RWPE2 (cell line): ENCODE results near the gene NDUFV3.
"Not testable (repeated sequence)": the region's sequence is repeated elsewhere in the genome, so short reads cannot be mapped to it uniquely, and the experiment has no call there.

Experiments used
- ATAC-seq: fragments of 200-7000 bp; cut with Tn5 transposase; 3 replicates; pipeline ENCODE4 v1.9.1; 2021; ENCODE audit warnings: low read depth
- DNase-seq: peaks from one replicate; pipeline ENCODE4 v3.0.0-alpha.2; 2020; ENCODE audit warnings: low spot score
- H3K27ac ChIP-seq: fragments of 450-650 bp; 2 replicates; pipeline ENCODE4 v1.5.1; 2017; ENCODE audit warnings: mild to moderate bottlenecking; ENCODE audit not compliant: poor library complexity, severe bottlenecking
- H3K27me3 ChIP-seq: fragments of 250-450 bp; sonication (Bioruptor Pico); 2 replicates; pipeline ENCODE4 v1.5.1; 2021; ENCODE audit warnings: mild to moderate bottlenecking, moderate library complexity; ENCODE audit not compliant: insufficient read depth, poor library complexity, severe bottlenecking
- H3K36me3 ChIP-seq: fragments of 250-450 bp; sonication (Bioruptor Pico); 2 replicates; pipeline ENCODE4 v1.5.1; 2020; ENCODE audit warnings: low read depth, mild to moderate bottlenecking, moderate library complexity
- H3K4me1 ChIP-seq: fragments of 250-450 bp; sonication (Bioruptor Pico); 2 replicates; pipeline ENCODE4 v1.5.1; 2021; ENCODE audit warnings: mild to moderate bottlenecking, moderate library complexity; ENCODE audit not compliant: insufficient read depth, poor library complexity, severe bottlenecking
- H3K4me3 ChIP-seq: fragments of 250-450 bp; sonication (Bioruptor Pico); 2 replicates; pipeline ENCODE4 v1.5.1; 2021; ENCODE audit warnings: mild to moderate bottlenecking, moderate library complexity; ENCODE audit not compliant: severe bottlenecking
- H3K9me3 ChIP-seq: fragments of 250-450 bp; sonication (Bioruptor Pico); 2 replicates; pipeline ENCODE4 v1.5.1; 2021; ENCODE audit warnings: mild to moderate bottlenecking, moderate library complexity; ENCODE audit not compliant: severe bottlenecking
- CTCF ChIP-seq: fragments of 450-650 bp; IDR thresholded peaks from one replicate; pipeline ENCODE4 v1.5.1; 2017; ENCODE audit warnings: mild to moderate bottlenecking, moderate library complexity; ENCODE audit not compliant: poor library complexity, severe bottlenecking

NDUFV3 gene

DNA sequence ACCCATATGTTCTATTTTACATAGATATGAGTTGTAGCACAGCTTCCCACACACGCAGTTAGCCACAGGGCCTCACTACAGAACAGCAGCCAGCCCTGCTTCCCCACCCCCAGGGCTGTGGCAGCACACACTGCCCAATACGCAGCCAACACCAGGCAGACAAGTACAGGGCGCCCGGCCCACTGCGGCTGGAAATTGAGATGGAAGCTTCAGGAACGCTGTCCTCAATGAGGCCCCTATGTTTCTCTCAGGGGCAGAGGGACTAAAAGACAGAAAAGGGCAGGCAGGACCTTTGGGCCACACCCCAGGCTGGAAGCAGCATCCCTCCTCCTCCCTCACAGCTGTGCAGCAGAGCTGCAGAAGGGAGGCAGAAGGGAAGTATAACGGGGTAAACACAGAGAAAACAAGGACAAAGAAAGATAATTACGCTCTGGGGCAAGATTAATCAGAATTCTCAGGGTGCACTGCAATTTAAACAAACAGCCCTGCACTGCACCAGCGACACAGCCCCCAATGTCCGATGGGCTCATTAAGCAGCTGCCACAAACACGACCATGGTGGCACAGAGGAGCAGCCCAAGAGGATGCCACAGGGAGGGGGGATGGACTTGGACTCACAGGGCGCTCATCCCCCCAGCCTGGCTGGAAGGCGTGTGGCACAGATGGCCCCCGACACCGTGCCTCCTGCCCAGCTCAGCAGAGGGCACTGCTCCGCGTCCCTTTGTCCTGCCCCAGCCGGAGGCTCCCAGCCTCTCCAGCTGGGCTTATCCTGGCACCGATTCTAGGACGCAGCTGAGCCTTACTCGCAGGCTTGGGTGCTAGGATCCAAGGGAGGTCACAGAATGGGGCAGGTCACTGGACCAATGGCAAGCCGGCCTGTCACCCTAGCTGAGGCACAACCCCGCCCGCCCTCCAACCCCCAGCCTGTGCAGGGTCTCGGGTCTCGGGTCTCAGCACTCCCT lies 28.0 kb upstream of the NDUFV3 start:
- H3K4me3 ChIP-seq, result no peak overlapping the region
- no peaks in the 10 kb centered on the region for H3K27me3 ChIP-seq
- H3K9me3 ChIP-seq, result no peaks in the 10 kb centered on the region
- H3K27ac ChIP-seq, result no peak overlapping the region
- ATAC-seq (no peak), DNase-seq (no peak)
- TF ChIP-seq CTCF, result no peak
- no peaks in the 10 kb centered on the region for H3K4me1 ChIP-seq
- H3K36me3 ChIP-seq, result peaks cover 79% of the 10 kb centered on the region

DNA sequence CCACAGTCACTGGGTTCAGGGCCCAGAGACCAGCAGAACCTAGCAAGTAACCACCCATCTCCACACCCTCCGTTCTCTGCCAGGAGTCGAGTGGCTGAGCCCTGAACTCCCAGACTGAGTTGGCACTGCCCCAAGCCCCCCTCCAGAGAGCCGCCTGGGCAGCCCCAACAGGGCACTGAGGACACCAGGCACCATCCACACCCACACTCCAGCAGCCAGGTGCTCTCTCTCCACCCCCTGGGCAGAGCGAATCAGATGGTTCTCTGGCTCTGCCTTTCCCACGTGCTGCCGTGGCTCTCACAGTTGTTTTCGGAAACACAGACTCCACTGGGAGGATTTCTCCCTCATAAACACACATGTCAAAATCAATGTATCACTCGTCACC lies 27.3 kb upstream of the NDUFV3 start:
- H3K4me3 ChIP-seq, result no peak overlapping the region
- H3K27me3 ChIP-seq, result no peaks in the 10 kb centered on the region
- DNase-seq (no peak), ATAC-seq (no peak)
- TF ChIP-seq CTCF, result no peak
- peaks cover 79% of the 10 kb centered on the region for H3K36me3 ChIP-seq
- H3K4me1 ChIP-seq, result no peaks in the 10 kb centered on the region
- no peaks in the 10 kb centered on the region for H3K9me3 ChIP-seq
- no peak overlapping the region for H3K27ac ChIP-seq

DNA sequence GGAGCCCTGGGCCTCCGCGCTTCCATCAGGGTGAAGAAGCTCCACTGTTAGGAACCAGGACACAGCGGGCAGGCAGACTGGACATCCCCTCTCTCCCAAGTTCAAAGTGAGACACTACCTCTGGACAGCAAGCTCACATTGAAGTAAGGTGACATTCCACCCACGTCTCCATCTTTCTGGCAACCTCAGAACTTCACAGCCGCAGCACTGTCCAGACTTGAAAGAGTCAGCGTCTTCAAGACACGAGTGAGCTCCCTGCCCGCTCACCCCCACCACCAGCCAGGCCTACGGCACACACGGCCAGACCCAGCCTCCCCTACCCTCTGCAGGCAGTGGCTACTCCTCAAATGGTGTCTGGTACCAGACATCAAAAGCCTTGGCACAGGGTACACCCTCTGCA lies 24.9 kb upstream of the NDUFV3 start:
- Histone ChIP-seq H3K36me3 (peaks cover 83% of the 10 kb centered on the region), H3K4me1 (no peaks in the 10 kb centered on the region), H3K27ac (no peak overlapping the region), H3K27me3 (no peaks in the 10 kb centered on the region), H3K4me3 (no peak overlapping the region), H3K9me3 (no peaks in the 10 kb centered on the region)
- ATAC-seq (no peak), DNase-seq (no peak)
- no peak for TF ChIP-seq CTCF

DNA sequence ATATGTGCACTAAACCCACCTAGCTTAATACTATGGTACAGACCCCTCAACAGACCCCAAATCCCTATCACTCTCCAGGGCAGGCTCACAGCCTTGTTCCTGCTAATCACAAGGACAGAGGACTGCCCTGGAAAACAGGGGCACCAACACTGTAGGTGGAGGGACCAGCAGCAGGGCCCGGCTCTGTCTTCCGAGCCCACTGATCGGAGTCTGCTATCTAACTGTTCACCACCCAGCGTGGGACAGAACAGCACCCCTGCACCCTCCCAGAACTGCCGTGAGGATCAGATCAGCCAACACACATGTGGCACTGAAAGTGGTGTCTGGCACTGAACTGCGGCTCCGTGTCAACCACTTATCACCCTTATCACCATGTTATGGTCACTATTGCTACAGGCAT lies 20.0 kb upstream of the NDUFV3 start:
- Histone ChIP-seq H3K4me3 (no peak overlapping the region), H3K9me3 (no peaks in the 10 kb centered on the region), H3K36me3 (peaks cover 88% of the 10 kb centered on the region)

DNA sequence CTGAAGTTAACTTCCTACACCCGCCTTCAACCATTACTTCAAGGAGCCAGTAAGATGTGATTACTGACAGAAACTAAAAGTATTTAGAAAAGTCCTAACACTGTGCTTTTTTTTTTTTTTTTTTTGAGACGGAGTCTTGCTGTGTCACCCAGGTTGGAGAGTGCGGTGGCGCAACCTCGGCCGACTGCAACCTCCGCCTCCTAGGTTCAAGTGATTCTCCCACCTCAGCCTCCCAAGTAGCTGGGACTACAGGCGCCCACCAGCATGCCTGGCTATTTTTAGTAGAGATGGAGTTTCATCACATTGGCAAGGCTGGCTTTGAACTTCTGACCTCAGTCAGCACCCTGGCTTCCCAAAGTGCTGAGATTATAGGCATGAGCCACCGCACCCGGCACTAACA lies 17.3 kb upstream of the NDUFV3 start:
- peaks cover 65% of the 10 kb centered on the region for H3K36me3 ChIP-seq
- not testable (repeated sequence) for H3K4me3 ChIP-seq, H3K9me3 ChIP-seq, H3K27me3 ChIP-seq, DNase-seq, ATAC-seq, H3K27ac ChIP-seq
- peaks cover 10% of the 10 kb centered on the region for H3K4me1 ChIP-seq

More for the DNA sequence above, 20.0 kb upstream of the NDUFV3 start:
- no peaks in the 10 kb centered on the region for H3K27me3 ChIP-seq
- ATAC-seq (no peak), DNase-seq (no peak)
- H3K4me1 ChIP-seq, result peaks cover 7% of the 10 kb centered on the region
- H3K27ac ChIP-seq, result no peak overlapping the region
- TF ChIP-seq CTCF, result no peak
